ENCODE data around the gene NLRP12. TPM values are rescaled to one million over a fixed set of nuclear protein-coding genes. Genes with fewer than 3 reads are reported as not detected.

NLRP12 gene
- total RNA-seq, 2 experiments from 2014 or later, result not detected

DNA sequence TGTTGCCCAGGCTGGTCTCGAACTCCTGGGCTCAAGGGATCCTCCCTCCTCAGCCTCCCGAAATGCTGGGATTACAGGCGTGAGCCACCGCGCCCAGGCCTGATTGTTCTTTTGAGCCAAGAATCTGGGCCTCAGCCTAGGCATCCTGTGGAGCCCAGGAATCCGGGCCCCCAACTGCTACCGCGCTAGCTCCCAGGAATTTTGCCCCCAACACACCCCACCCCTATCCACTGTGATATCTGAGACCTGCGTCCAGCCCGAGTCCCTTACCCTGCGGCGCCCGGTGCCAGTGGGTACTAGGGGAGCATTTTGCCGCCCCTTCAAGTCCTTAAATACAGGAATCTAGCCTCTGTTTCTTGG is 42.7 kb upstream of the NLRP12 start:
- Histone ChIP-seq H4K20me1 (ENCODE audit: insufficient read depth, low read length) (no peaks in the 10 kb centered on the region), H3K4me1 (ENCODE audit: insufficient read depth, low read length, poor library complexity, severe bottlenecking) (peaks cover 22% of the 10 kb centered on the region), H3K9me2 (ENCODE audit: insufficient read depth, low read length) (no peaks in the 10 kb centered on the region), H3K27ac (ENCODE audit: low read depth, low read length, poor library complexity, severe bottlenecking) (no peak overlapping the region), H3K36me3 (ENCODE audit: insufficient read depth, low read length) (no peaks in the 10 kb centered on the region), H3K4me2 (ENCODE audit: low read length) (peak overlapping the region; percentile 79), H3K79me2 (ENCODE audit: insufficient read depth, low read depth, low read length) (no peaks in the 10 kb centered on the region), H3K9me3 (ENCODE audit: low read length) (no peaks in the 10 kb centered on the region), H2AFZ (ENCODE audit: low read length) (peak overlapping the region; percentile 86), H3K4me3 (ENCODE audit: low read depth, low read length, poor library complexity, severe bottlenecking) (peak overlapping the region; percentile 64)
- BruUV-seq (replicated peaks), result no TSS peak
- intact Hi-C loops (cut with micrococcal nuclease; ENCODE audit: unreplicated experiment), result no loop called here
- TF ChIP-seq, protein P1, sequence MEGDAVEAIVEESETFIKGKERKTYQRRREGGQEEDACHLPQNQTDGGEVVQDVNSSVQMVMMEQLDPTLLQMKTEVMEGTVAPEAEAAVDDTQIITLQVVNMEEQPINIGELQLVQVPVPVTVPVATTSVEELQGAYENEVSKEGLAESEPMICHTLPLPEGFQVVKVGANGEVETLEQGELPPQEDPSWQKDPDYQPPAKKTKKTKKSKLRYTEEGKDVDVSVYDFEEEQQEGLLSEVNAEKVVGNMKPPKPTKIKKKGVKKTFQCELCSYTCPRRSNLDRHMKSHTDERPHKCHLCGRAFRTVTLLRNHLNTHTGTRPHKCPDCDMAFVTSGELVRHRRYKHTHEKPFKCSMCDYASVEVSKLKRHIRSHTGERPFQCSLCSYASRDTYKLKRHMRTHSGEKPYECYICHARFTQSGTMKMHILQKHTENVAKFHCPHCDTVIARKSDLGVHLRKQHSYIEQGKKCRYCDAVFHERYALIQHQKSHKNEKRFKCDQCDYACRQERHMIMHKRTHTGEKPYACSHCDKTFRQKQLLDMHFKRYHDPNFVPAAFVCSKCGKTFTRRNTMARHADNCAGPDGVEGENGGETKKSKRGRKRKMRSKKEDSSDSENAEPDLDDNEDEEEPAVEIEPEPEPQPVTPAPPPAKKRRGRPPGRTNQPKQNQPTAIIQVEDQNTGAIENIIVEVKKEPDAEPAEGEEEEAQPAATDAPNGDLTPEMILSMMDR (conservative IDR thresholded peaks at IDR 0.05; ENCODE audit: low read length), result no peak
- TF ChIP-seq EZH2phosphoT487 (IDR thresholded peaks at IDR 0.05; ENCODE audit: borderline replicate concordance, low read depth, low read length), result no peak
- POLR2A ChIA-PET, result no interaction called here
- DNase-seq (ENCODE audit: low spot score), result no peak
- CTCF ChIA-PET (ENCODE audit: unreplicated experiment), result no interaction called here

DNA sequence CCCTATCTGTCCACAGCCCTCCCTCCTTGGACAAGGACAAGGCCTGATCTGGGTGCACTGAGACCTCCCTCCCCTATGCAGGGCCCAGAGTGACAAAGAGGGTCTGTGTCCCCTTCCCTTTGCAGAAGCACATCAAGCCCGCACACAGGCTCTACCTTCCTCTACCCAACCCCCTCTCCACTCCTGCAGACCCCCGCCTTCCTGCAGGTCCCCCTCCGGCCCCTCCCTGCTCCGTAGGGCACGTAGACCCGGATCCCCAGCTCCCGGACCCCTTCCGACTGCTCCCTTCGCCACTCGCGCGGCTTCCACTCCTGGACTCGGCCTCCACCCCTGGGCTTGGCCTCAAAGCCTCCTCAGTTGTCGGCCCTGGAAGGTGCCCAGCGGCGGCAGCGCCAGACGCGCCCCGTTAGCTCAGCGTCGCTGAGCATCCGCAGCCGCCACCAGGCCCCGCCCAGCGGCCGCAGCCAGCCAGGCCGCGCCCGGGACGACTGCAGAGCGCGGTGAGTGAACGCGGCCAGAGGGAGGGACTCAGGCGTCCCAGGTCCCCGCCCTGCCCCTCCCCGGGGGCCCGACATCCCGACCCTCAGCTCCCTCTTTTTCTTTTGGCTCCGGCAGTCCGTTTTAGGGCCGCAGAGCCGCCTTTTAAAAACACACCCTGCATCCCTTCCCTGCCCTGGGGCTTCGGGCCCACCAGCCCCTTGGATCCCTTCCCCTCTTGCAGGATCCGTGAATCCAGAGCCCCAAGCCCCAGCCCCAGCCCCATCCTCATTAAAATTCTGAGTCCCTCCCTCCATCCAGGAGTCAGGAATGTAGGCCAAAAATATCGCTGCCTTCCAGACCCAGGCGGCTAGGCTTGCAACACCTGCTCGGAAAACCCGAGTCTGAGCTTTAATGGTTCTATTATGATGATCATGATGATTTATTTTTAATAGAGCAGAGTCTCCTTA is 42.1 kb upstream of the NLRP12 start:
- Histone ChIP-seq H3K4me3 (ENCODE audit: low read depth, low read length, poor library complexity, severe bottlenecking) (no peak overlapping the region), H3K36me3 (ENCODE audit: insufficient read depth, low read length) (no peaks in the 10 kb centered on the region), H3K4me1 (ENCODE audit: insufficient read depth, low read length, poor library complexity, severe bottlenecking) (peaks cover 22% of the 10 kb centered on the region), H4K20me1 (ENCODE audit: insufficient read depth, low read length) (no peaks in the 10 kb centered on the region), H3K79me2 (ENCODE audit: insufficient read depth, low read depth, low read length) (no peaks in the 10 kb centered on the region), H3K4me2 (ENCODE audit: low read length) (peak overlapping the region; percentile 79; the same call in 1 of the 2 replicates), H3K27ac (ENCODE audit: low read depth, low read length, poor library complexity, severe bottlenecking) (no peak overlapping the region), H3K9me3 (ENCODE audit: low read length) (no peaks in the 10 kb centered on the region), H2AFZ (ENCODE audit: low read length) (no peak overlapping the region), H3K9me2 (ENCODE audit: insufficient read depth, low read length) (no peaks in the 10 kb centered on the region)
- ChIA-PET POLR2A (no interaction called here), CTCF (ENCODE audit: unreplicated experiment) (no interaction called here)
- no TSS peak for BruUV-seq (replicated peaks)
- DNase-seq (ENCODE audit: low spot score), result no peak
- TF ChIP-seq, protein P1 (conservative IDR thresholded peaks at IDR 0.05; ENCODE audit: low read length), result no peak
- no peak for TF ChIP-seq EZH2phosphoT487 (IDR thresholded peaks at IDR 0.05; ENCODE audit: borderline replicate concordance, low read depth, low read length)
- intact Hi-C loops (cut with micrococcal nuclease; ENCODE audit: unreplicated experiment), result no loop called here

DNA sequence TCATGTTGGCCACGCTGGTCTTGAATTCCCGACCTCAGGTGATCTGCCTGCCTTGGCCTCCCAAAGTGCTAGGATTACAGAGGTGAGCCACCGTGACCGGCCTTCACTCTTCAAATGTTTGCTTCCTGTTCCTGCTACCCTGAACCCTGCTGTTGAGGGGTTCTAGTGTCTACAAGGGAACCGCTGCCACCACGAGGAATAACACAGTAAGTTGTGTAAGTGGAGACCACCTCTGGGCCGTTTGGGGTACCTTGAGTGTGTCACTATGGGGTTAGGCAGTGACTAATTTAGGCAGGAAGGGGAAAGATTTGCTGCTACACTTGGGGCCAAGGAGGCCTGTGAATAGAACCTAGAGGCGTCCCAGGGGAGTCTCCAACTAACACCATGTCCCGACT is 41.4 kb upstream of the NLRP12 start:
- H3K4me3 ChIP-seq (ENCODE audit: low read depth, low read length, poor library complexity, severe bottlenecking), result no peak overlapping the region
- no peak overlapping the region for H2AFZ ChIP-seq (ENCODE audit: low read length)
- H4K20me1 ChIP-seq (ENCODE audit: insufficient read depth, low read length), result no peaks in the 10 kb centered on the region
- no peaks in the 10 kb centered on the region for H3K9me3 ChIP-seq (ENCODE audit: low read length)
- H3K36me3 ChIP-seq (ENCODE audit: insufficient read depth, low read length), result no peaks in the 10 kb centered on the region
- no TSS peak for BruUV-seq (replicated peaks)
- ChIA-PET CTCF (ENCODE audit: unreplicated experiment) (no interaction called here), POLR2A (no interaction called here)
- peaks cover 22% of the 10 kb centered on the region for H3K4me1 ChIP-seq (ENCODE audit: insufficient read depth, low read length, poor library complexity, severe bottlenecking)
- TF ChIP-seq, protein P1 (conservative IDR thresholded peaks at IDR 0.05; ENCODE audit: low read length), result no peak
- no peak for TF ChIP-seq EZH2phosphoT487 (IDR thresholded peaks at IDR 0.05; ENCODE audit: borderline replicate concordance, low read depth, low read length)
- intact Hi-C loops (cut with micrococcal nuclease; ENCODE audit: unreplicated experiment), result no loop called here
- no peak overlapping the region for H3K27ac ChIP-seq (ENCODE audit: low read depth, low read length, poor library complexity, severe bottlenecking)
- H3K4me2 ChIP-seq (ENCODE audit: low read length), result no peak overlapping the region
- no peaks in the 10 kb centered on the region for H3K79me2 ChIP-seq (ENCODE audit: insufficient read depth, low read depth, low read length)
- no peaks in the 10 kb centered on the region for H3K9me2 ChIP-seq (ENCODE audit: insufficient read depth, low read length)
- no peak for DNase-seq (ENCODE audit: low spot score)
